IMR-90 (cell line): ENCODE results near the gene RC3H2.

Experiments
- CTCF ChIP-seq: conservative IDR thresholded peaks from 2 replicates; pipeline ENCODE4 v1.5.1; 2012; ENCODE audit warnings: mild to moderate bottlenecking, low read depth, low read length, improper control_type of control experiment
- POLR2A ChIP-seq: IDR thresholded peaks from 2 replicates; pipeline ENCODE4 v1.6.1; 2012; ENCODE audit warnings: mild to moderate bottlenecking, low read depth, low read length
- TF ChIP-seq, protein P1 (sequence below): fragments of 150-350 bp; IDR thresholded peaks from 2 replicates; pipeline ENCODE4 v1.6.1; 2017; ENCODE audit warnings: mild to moderate bottlenecking, antibody characterized with exemption, low read length, low read depth

DNA sequence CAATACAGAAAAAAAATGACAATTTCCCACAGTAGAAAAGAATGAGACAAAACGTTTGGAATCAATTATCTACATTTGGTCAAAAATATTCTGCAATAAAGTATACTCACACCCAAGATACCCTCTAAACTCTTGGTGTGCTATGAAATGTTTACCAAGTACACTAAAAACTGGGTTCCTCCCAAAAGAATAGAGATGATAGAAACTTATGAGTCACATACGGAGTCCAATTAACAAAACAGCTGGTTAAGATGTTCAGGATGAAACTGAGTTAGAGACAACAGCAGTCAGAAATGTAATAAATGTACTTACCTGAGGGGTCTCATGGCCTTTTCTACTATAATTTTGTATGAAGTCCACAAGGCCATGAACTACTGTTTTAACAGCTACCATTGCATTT lies 25.7 kb downstream of the RC3H2 start:
- no peak for TF ChIP-seq CTCF
- TF ChIP-seq, protein P1, sequence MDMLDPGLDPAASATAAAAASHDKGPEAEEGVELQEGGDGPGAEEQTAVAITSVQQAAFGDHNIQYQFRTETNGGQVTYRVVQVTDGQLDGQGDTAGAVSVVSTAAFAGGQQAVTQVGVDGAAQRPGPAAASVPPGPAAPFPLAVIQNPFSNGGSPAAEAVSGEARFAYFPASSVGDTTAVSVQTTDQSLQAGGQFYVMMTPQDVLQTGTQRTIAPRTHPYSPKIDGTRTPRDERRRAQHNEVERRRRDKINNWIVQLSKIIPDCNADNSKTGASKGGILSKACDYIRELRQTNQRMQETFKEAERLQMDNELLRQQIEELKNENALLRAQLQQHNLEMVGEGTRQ: no peak
- TF ChIP-seq POLR2A: no peak
